HEK293 (cell line): Measurements from ENCODE around the gene FMNL1.

Source experiments
- CTCF ChIA-PET: fragments of 350-600 bp; formaldehyde crosslinking; extraction: SDS; loops from one replicate; lab custom pipeline; 2021; ENCODE audit warnings: antibody characterized with exemption; lab: Yijun Ruan, JAX
- POLR2A ChIA-PET: fragments of 300-600 bp; formaldehyde crosslinking; extraction: SDS; loops from one replicate; lab custom pipeline; 2020; ENCODE audit warnings: antibody characterized with exemption, inconsistent platforms; lab: Yijun Ruan, JAX
- H3K27ac ChIP-seq: fragments of 200-500 bp; sonication (Bioruptor generic); 2 replicates; pipeline ENCODE4 v1.5.1; 2014; ENCODE audit warnings: low read depth, low read length, control low read depth, inconsistent platforms; ENCODE audit errors: extremely low read depth
- H3K36me3 ChIP-seq, 2 experiments: fragments of 200-500 bp in 1 of 2; sonication (Bioruptor generic) in 1 of 2; 1 replicate in 1 of 2; 2 replicates in 1 of 2; pipeline ENCODE4 v1.5.1; 2014 to 2017; ENCODE audit warnings: inconsistent platforms in 2 of 2, low read length in 2 of 2; ENCODE audit not compliant: control insufficient read depth in 2 of 2, insufficient read depth in 1 of 2
- H3K4me1 ChIP-seq: fragments of 200-500 bp; sonication (Bioruptor generic); 2 replicates; pipeline ENCODE4 v1.5.1; 2014; ENCODE audit warnings: mild to moderate bottlenecking, low read length, inconsistent platforms; ENCODE audit not compliant: control insufficient read depth, insufficient read depth
- H3K4me3 ChIP-seq: 2 replicates; pipeline ENCODE4 v1.5.1; 2011; ENCODE audit warnings: low read depth, mild to moderate bottlenecking, control low read depth, low read length, moderate library complexity
- H3K9me3 ChIP-seq: fragments of 200-500 bp; sonication (Bioruptor generic); 2 replicates; pipeline ENCODE4 v1.5.1; 2014; ENCODE audit warnings: low read depth, low read length, inconsistent platforms; ENCODE audit not compliant: control insufficient read depth, insufficient read depth
- EGR2 ChIP-seq: fragments of 450-650 bp; formaldehyde crosslinking; IDR thresholded peaks from 2 replicates; pipeline ENCODE4 v1.5.1; 2016; ENCODE audit warnings: low read depth, missing biosample characterization, missing genetic modification characterization
- GLIS2 ChIP-seq: fragments of 450-650 bp; formaldehyde crosslinking; IDR thresholded peaks from 2 replicates; pipeline ENCODE4 v1.5.1; 2016; ENCODE audit warnings: missing biosample characterization, missing genetic modification characterization
- TCF7L2 ChIP-seq: IDR thresholded peaks from 2 replicates; pipeline ENCODE4 v1.6.1; 2011; ENCODE audit warnings: low read depth, mild to moderate bottlenecking, inconsistent platforms, low read length, moderate library complexity, borderline replicate concordance
- ZBTB10 ChIP-seq: fragments of 450-650 bp; formaldehyde crosslinking; IDR thresholded peaks from 2 replicates; pipeline ENCODE4 v1.5.1; 2016; ENCODE audit warnings: missing biosample characterization, missing genetic modification characterization
- ZBTB48 ChIP-seq: fragments of 450-650 bp; formaldehyde crosslinking; IDR thresholded peaks from 2 replicates; pipeline ENCODE4 v1.5.1; 2016; ENCODE audit warnings: missing biosample characterization, missing genetic modification characterization
- ZBTB7A ChIP-seq: fragments of 450-650 bp; formaldehyde crosslinking; IDR thresholded peaks from 2 replicates; pipeline ENCODE4 v1.5.1; 2016; ENCODE audit warnings: low read depth, missing biosample characterization, missing genetic modification characterization
- ZBTB8A ChIP-seq: fragments of 450-650 bp; formaldehyde crosslinking; IDR thresholded peaks from 2 replicates; pipeline ENCODE4 v1.5.1; 2016; ENCODE audit warnings: missing biosample characterization, missing genetic modification characterization
- ZNF2 ChIP-seq: fragments of 450-650 bp; formaldehyde crosslinking; IDR thresholded peaks from 2 replicates; pipeline ENCODE4 v1.5.1; 2016; ENCODE audit warnings: missing biosample characterization, missing genetic modification characterization
- ZNF211 ChIP-seq: fragments of 450-650 bp; formaldehyde crosslinking; IDR thresholded peaks from 2 replicates; pipeline ENCODE4 v1.5.1; 2016; ENCODE audit warnings: low read depth, missing biosample characterization, missing genetic modification characterization
- ZNF23 ChIP-seq: fragments of 450-650 bp; formaldehyde crosslinking; IDR thresholded peaks from 2 replicates; pipeline ENCODE4 v1.5.1; 2016; ENCODE audit warnings: missing biosample characterization, missing genetic modification characterization, borderline replicate concordance
- ZNF302 ChIP-seq: fragments of 450-650 bp; formaldehyde crosslinking; IDR thresholded peaks from 2 replicates; pipeline ENCODE4 v1.5.1; 2016; ENCODE audit warnings: missing biosample characterization, missing genetic modification characterization, low read depth
- ZNF510 ChIP-seq: fragments of 450-650 bp; formaldehyde crosslinking; IDR thresholded peaks from 2 replicates; pipeline ENCODE4 v1.5.1; 2018; ENCODE audit warnings: mild to moderate bottlenecking, missing genetic modification characterization, missing biosample characterization; ENCODE audit not compliant: insufficient replicate concordance
- ZNF544 ChIP-seq: fragments of 450-650 bp; formaldehyde crosslinking; IDR thresholded peaks from 2 replicates; pipeline ENCODE4 v1.5.0; 2017; ENCODE audit warnings: missing biosample characterization, missing genetic modification characterization
- ZNF555 ChIP-seq: fragments of 450-650 bp; formaldehyde crosslinking; conservative IDR thresholded peaks from 2 replicates; pipeline ENCODE4 v1.5.1; 2017; ENCODE audit warnings: missing biosample characterization, mild to moderate bottlenecking, missing genetic modification characterization, inconsistent platforms
- ZNF629 ChIP-seq: fragments of 450-650 bp; formaldehyde crosslinking; IDR thresholded peaks from 2 replicates; pipeline ENCODE4 v1.5.1; 2017; ENCODE audit warnings: missing biosample characterization, missing genetic modification characterization
- ZNF660 ChIP-seq: fragments of 450-650 bp; IDR thresholded peaks from 2 replicates; pipeline ENCODE4 v1.5.1; 2018; ENCODE audit warnings: missing biosample characterization, mild to moderate bottlenecking, missing genetic modification characterization
- ZNF791 ChIP-seq: fragments of 450-650 bp; formaldehyde crosslinking; IDR thresholded peaks from 2 replicates; pipeline ENCODE4 v1.5.1; 2016; ENCODE audit warnings: missing biosample characterization, missing genetic modification characterization
- ZNF843 ChIP-seq: fragments of 450-650 bp; formaldehyde crosslinking; IDR thresholded peaks from 2 replicates; pipeline ENCODE4 v1.5.1; 2016; ENCODE audit warnings: missing biosample characterization, missing genetic modification characterization
- ZSCAN16 ChIP-seq: fragments of 450-650 bp; formaldehyde crosslinking; IDR thresholded peaks from 2 replicates; pipeline ENCODE4 v1.5.1; 2016; ENCODE audit warnings: missing biosample characterization, missing genetic modification characterization
- ZSCAN30 ChIP-seq: fragments of 450-650 bp; IDR thresholded peaks from 2 replicates; pipeline ENCODE4 v1.5.1; 2018; ENCODE audit warnings: missing biosample characterization, mild to moderate bottlenecking, missing genetic modification characterization, moderate library complexity
- TF ChIP-seq, protein P1 (sequence below): fragments of 450-650 bp; formaldehyde crosslinking; IDR thresholded peaks from 2 replicates; pipeline ENCODE4 v1.5.1; 2016; ENCODE audit warnings: missing biosample characterization, missing genetic modification characterization, low read depth

FMNL1 gene

GRCh38 chr17:45172541-45173286 lies 49.0 kb upstream of the FMNL1 start (continued):
- TF ChIP-seq ZNF544 (tag by site-specific recombination) (no peak), ZNF302 (tag by site-specific recombination) (no peak), ZBTB7A (tag by site-specific recombination) (no peak), ZNF660 (tag by site-specific recombination) (no peak), ZBTB10 (tag by site-specific recombination) (no peak), GLIS2 (tag by site-specific recombination) (peak; percentile 73), TCF7L2 (no peak), ZSCAN30 (tag by site-specific recombination) (no peak), ZNF555 (no peak), ZBTB48 (tag by site-specific recombination) (peak; percentile 29; the same call in 1 of the 2 replicates), EGR2 (tag by site-specific recombination) (peak; percentile 49; the same call in 1 of the 2 replicates), ZNF843 (0 out of 2 replicates have a peak, but pooled peaks have one; percentile 32)
- TF ChIP-seq, all 188 proteins: peak for 19

- ChIA-PET POLR2A (interaction anchor here (0.6 to 3.1 kb wide), 9 partner anchors 15 to 480 kb away, joined by 3 to 57 read pairs (median 5); partner anchors contain the start of genes HEXIM1 and HEXIM2), CTCF (interaction anchor here (0.7 to 2.3 kb wide), 6 partner anchors 19 to 60 kb away, joined by 3 to 22 read pairs (median 6); partner anchors contain the start of gene ACBD4)
- Histone ChIP-seq H3K9me3 (no peaks in the 10 kb centered on the region), H3K4me1 (peaks cover 23% of the 10 kb centered on the region), H3K27ac (peak overlapping the region; percentile 52; the same call in 1 of the 2 replicates), H3K36me3 (peaks cover 0 to 2% of the 10 kb centered on the region in 2 experiments; a peak in 1 of 3 replicates), H3K4me3 (no peak overlapping the region)
- TF ChIP-seq ZNF302 (tag by site-specific recombination) (no peak), ZSCAN16 (tag by site-specific recombination) (no peak), ZNF791 (no peak), ZNF510 (tag by site-specific recombination) (no peak), ZNF23 (tag by site-specific recombination) (no peak), ZNF629 (no peak), ZNF211 (no peak), ZBTB8A (tag by site-specific recombination) (no peak), ZNF2 (tag by site-specific recombination) (no peak)
- TF ChIP-seq, protein P1, sequence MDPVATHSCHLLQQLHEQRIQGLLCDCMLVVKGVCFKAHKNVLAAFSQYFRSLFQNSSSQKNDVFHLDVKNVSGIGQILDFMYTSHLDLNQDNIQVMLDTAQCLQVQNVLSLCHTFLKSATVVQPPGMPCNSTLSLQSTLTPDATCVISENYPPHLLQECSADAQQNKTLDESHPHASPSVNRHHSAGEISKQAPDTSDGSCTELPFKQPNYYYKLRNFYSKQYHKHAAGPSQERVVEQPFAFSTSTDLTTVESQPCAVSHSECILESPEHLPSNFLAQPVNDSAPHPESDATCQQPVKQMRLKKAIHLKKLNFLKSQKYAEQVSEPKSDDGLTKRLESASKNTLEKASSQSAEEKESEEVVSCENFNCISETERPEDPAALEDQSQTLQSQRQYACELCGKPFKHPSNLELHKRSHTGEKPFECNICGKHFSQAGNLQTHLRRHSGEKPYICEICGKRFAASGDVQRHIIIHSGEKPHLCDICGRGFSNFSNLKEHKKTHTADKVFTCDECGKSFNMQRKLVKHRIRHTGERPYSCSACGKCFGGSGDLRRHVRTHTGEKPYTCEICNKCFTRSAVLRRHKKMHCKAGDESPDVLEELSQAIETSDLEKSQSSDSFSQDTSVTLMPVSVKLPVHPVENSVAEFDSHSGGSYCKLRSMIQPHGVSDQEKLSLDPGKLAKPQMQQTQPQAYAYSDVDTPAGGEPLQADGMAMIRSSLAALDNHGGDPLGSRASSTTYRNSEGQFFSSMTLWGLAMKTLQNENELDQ, result no peak
Observed at GRCh38 chr17:45175759-45176115, 45.9 kb upstream of the FMNL1 start.
